WTC11 (cell line): ENCODE data around the gene GNAT3.

Experiments
- CTCF ChIP-seq: fragments of 200-600 bp; IDR thresholded peaks from 2 replicates; pipeline ENCODE4 v1.8.0; 2022; ENCODE audit warnings: antibody characterized with exemption
- FOXP1 ChIP-seq: sonication (generic); formaldehyde crosslinking; IDR thresholded peaks from 2 replicates; pipeline ENCODE4 v1.8.0; 2022; ENCODE audit warnings: missing genetic modification reagents, mild to moderate bottlenecking, moderate library complexity, borderline replicate concordance
- GABPB1 ChIP-seq: sonication (generic); formaldehyde crosslinking; IDR thresholded peaks from 2 replicates; pipeline ENCODE4 v1.8.1; 2023; ENCODE audit warnings: mild to moderate bottlenecking, missing genetic modification reagents
- NR2C2 ChIP-seq: sonication (generic); formaldehyde crosslinking; IDR thresholded peaks from 2 replicates; pipeline ENCODE4 v1.8.0; 2022; ENCODE audit warnings: mild to moderate bottlenecking, missing genetic modification reagents
- NR3C1 ChIP-seq: sonication (generic); formaldehyde crosslinking; conservative IDR thresholded peaks from 2 replicates; pipeline ENCODE4 v1.8.1; 2023; ENCODE audit warnings: low read depth, mild to moderate bottlenecking, missing genetic modification reagents
- PRDM15 ChIP-seq: sonication (generic); formaldehyde crosslinking; IDR thresholded peaks from 2 replicates; pipeline ENCODE4 v1.8.0; 2022; ENCODE audit warnings: missing genetic modification reagents
- ZNF232 ChIP-seq: sonication (generic); formaldehyde crosslinking; IDR thresholded peaks from 2 replicates; pipeline ENCODE4 v1.8.0; 2022; ENCODE audit warnings: mild to moderate bottlenecking, missing genetic modification reagents
- TF ChIP-seq, protein P1 (sequence below): sonication (generic); formaldehyde crosslinking; IDR thresholded peaks from 2 replicates; pipeline ENCODE4 v1.8.0; 2022; ENCODE audit warnings: mild to moderate bottlenecking, missing genetic modification reagents
- TF ChIP-seq, protein P2 (sequence below): sonication (generic); formaldehyde crosslinking; IDR thresholded peaks from 2 replicates; pipeline ENCODE4 v1.8.1; 2022; ENCODE audit warnings: mild to moderate bottlenecking, missing genetic modification reagents, moderate library complexity, borderline replicate concordance
- TF ChIP-seq, protein P3 (sequence below): sonication (generic); formaldehyde crosslinking; IDR thresholded peaks from 2 replicates; pipeline ENCODE4 v1.8.0; 2022; ENCODE audit warnings: mild to moderate bottlenecking, missing genetic modification reagents

DNA sequence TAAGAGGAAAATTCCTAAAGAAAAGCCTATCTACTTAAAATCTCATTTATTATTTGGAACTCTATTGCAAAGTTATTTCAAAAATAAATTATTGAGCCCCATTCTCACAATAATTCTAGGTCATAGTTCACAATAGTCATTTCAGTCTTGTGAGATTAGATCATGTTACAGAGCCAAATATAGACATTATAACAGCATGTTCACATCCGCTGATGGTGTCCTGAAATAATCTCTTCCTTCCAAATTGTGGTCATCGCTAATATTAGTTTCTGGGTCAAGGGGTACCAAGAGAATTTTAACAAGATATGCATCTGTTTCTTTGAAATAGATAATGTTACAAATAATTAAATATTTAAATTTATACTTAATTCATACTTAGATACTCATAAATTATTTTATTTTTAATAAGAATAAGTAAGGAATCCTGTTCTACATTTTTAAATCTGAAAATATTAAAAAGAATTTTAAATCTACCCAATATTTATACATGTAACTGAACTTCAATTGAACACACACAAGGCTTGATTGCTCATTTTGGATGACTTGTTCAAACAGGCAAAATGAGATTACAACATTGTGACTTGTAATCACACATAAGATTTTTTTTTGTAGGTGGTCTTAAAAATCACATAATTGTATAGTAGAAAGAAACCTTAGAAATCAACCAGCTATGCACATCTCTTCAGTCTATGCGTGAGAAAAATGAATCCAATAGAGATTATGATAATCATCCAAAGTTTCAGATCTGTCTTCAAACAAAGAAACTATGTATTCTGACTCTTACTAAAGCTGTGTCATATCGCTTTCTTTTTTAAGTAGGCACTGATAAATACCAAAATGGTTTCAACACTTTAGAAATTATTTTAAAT, 13.1 kb downstream of the GNAT3 start:
- TF ChIP-seq, protein P1, sequence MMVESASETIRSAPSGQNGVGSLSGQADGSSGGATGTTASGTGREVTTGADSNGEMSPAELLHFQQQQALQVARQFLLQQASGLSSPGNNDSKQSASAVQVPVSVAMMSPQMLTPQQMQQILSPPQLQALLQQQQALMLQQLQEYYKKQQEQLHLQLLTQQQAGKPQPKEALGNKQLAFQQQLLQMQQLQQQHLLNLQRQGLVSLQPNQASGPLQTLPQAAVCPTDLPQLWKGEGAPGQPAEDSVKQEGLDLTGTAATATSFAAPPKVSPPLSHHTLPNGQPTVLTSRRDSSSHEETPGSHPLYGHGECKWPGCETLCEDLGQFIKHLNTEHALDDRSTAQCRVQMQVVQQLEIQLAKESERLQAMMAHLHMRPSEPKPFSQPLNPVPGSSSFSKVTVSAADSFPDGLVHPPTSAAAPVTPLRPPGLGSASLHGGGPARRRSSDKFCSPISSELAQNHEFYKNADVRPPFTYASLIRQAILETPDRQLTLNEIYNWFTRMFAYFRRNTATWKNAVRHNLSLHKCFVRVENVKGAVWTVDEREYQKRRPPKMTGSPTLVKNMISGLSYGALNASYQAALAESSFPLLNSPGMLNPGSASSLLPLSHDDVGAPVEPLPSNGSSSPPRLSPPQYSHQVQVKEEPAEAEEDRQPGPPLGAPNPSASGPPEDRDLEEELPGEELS, result no peak
- no peak for TF ChIP-seq CTCF
- TF ChIP-seq NR3C1 (CRISPR knock-in tag), result no peak
- TF ChIP-seq, protein P2, sequence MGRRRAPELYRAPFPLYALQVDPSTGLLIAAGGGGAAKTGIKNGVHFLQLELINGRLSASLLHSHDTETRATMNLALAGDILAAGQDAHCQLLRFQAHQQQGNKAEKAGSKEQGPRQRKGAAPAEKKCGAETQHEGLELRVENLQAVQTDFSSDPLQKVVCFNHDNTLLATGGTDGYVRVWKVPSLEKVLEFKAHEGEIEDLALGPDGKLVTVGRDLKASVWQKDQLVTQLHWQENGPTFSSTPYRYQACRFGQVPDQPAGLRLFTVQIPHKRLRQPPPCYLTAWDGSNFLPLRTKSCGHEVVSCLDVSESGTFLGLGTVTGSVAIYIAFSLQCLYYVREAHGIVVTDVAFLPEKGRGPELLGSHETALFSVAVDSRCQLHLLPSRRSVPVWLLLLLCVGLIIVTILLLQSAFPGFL (CRISPR knock-in tag), result no peak
- no peak for TF ChIP-seq PRDM15 (CRISPR knock-in tag)
- TF ChIP-seq, protein P3, sequence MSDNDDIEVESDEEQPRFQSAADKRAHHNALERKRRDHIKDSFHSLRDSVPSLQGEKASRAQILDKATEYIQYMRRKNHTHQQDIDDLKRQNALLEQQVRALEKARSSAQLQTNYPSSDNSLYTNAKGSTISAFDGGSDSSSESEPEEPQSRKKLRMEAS (CRISPR knock-in tag), result no peak
- TF ChIP-seq ZNF232, result no peak
- no peak for TF ChIP-seq GABPB1 (CRISPR knock-in tag)
- no peak for TF ChIP-seq NR2C2 (CRISPR knock-in tag)
- TF ChIP-seq FOXP1 (CRISPR knock-in tag), result no peak
